Endometrial microvascular endothelial cells (primary cell): ENCODE data around the gene CELSR2. TPM values are rescaled to one million over a fixed set of nuclear protein-coding genes. Genes with fewer than 3 reads are reported as not detected.

Source experiments
- in situ Hi-C: cut with HindIII; loops from 2 replicates; pipeline ENCODE4 v1.10.0; 2017; ENCODE audit warnings: low sequenced_read_pairs, low pct_unique_long_range_greater_than_20kb; ENCODE audit errors: inconsistent ontology term
- total RNA-seq: library from RNA; depleted of rRNA; stranded (reverse); fragments of >200 nt; gene quantifications from one replicate; pipeline ENCODE4 v1.2.3, GENCODE V29; 2015; ENCODE audit errors: inconsistent ontology term

Gene CELSR2
- total RNA-seq, 1 donor from 2014 or later, result 0.37 TPM

DNA sequence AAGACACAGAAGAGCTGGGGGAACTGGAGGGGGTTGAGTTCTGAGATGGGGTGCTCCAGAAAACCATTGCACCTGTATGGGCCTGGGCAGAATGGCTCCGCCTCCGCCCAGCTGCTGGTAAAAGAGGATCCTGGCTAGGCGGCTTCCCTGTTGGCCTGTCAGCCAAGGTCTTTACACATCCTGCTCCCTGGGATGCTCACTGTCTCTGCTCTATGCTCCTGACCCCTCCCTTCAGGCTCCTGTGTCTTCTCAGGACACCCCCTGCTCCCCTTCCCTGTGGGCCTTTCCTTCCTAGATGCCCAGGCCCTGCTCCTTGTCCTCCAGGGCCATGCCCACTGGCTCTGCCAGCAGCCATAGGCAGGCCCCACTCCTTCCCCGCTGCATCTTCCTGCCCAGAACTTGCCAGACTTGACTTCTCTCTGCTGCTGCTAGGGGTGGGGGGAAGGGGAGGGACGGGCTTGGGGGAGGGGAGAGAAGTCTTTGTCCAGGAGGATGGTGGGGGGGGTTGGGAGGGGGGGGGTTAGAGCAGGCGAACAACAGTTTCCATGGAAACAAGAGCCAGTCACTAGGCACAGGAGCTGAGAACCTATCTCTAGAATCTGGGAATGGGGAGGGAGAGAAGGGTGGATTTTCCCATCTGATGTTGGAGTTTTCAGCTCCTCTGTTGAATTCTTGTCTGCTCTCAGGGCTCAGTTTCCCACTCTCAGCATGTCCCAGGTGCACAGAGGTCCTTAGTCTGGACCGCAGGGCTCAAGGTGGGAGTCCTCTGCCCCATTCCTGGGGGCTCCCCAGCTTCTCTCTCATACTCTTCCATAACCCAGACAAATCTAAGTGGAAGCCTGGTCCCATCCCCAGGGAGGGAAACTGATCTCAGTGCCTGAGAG is 10.6 kb downstream of the CELSR2 start:
- in situ Hi-C loops, result no loop called here

DNA sequence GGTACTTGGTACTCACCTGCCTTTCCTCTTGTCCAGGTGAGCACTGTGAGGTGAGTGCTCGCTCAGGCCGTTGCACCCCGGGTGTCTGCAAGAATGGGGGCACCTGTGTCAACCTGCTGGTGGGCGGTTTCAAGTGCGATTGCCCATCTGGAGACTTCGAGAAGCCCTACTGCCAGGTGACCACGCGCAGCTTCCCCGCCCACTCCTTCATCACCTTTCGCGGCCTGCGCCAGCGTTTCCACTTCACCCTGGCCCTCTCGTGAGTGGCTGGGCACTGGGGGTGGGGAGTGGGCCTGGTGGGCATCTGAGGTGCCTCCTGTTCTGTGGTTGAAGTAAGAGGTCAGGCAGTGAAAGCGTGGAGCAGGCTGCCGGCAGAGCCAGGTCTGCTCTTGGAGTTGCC is 11.7 kb downstream of the CELSR2 start:
- in situ Hi-C loops, result no loop called here

DNA sequence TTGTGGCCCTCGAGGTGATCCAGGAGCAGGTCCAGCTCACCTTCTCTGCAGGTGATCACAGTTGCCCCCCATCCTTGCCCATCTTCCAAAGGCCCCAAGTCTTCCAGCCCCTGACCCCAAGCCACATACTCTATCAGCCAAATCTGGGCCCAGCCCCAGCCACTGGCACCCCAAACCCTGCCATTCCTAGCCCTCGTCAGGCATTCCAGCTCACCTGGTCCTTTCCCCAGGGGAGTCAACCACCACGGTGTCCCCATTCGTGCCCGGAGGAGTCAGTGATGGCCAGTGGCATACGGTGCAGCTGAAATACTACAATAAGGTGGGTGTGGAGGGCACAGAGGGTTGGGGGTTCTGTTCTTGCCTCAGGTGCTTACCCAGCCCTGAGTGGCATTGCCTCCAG is 12.2 kb downstream of the CELSR2 start:
- in situ Hi-C loops, result no loop called here

DNA sequence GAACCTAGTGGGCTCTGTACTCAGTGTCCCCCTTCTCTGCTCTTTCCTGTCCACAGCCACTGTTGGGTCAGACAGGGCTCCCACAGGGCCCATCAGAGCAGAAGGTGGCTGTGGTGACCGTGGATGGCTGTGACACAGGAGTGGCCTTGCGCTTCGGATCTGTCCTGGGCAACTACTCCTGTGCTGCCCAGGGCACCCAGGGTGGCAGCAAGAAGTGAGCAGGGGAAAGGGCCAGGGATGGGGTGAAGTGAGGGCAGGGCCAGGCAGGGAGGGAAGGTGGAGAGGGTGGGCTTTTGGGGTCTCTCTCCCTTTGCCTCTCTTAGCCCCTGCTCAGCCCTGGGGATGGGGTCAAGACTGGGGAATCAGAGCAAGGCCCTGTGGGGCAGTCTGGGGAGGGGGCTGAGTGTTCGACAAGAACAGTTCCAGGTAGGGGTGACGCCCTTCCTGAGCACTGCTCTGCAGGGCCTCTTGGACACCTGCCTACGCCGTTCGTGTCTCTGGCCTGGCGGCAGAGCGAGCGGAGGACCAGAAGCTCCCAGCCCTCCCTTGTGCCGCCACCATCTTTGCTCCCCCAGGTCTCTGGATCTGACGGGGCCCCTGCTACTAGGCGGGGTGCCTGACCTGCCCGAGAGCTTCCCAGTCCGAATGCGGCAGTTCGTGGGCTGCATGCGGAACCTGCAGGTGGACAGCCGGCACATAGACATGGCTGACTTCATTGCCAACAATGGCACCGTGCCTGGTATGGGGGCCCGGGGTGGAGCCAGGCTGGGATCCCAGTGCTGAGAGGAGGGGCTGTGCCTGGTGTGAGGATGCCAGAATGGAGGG is 13.1 kb downstream of the CELSR2 start:
- in situ Hi-C loops, result no loop called here

DNA sequence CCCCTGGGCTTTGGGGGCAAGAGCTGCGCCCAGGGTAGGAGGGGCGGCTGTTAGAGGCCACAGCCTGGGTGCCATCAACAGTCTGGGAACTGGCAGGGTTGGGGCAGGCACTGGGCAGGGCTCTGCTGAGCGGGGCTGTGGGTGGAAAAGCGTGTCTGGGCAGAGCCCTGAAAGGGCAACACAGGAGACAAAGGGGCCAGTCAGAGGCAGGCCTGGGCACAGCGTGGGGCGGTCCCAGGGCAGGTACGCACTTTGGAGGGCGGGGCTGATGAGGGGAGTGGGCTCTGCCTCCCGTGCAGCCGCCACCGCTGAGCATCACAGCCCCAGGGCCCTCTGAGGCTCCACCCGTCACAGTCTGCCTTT is 13.9 kb downstream of the CELSR2 start:
- in situ Hi-C loops, result no loop called here

DNA sequence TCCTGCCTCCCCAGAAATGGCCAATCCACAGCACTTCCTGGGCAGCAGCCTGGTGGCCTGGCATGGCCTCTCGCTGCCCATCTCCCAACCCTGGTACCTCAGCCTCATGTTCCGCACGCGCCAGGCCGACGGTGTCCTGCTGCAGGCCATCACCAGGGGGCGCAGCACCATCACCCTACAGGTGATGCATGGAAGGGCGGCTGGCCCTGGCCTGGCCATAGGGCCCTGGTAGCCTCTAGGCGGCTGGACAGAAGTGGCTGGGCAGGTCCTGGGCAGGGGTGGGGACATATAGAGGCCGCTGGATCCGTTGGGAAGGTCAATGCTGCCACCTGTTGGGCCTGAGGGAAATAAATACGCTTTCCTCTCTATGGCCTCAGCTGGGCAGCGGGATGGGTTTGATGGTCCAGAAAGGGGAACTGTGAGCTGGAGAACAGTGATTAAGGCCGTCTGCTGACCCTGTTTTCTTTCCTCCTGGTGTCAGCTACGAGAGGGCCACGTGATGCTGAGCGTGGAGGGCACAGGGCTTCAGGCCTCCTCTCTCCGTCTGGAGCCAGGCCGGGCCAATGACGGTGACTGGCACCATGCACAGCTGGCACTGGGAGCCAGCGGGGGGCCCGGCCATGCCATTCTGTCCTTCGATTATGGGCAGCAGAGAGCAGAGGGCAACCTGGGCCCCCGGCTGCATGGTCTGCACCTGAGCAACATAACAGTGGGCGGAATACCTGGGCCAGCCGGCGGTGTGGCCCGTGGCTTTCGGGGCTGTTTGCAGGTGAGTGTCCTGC is 14.4 kb downstream of the CELSR2 start:
- in situ Hi-C loops, result no loop called here

DNA sequence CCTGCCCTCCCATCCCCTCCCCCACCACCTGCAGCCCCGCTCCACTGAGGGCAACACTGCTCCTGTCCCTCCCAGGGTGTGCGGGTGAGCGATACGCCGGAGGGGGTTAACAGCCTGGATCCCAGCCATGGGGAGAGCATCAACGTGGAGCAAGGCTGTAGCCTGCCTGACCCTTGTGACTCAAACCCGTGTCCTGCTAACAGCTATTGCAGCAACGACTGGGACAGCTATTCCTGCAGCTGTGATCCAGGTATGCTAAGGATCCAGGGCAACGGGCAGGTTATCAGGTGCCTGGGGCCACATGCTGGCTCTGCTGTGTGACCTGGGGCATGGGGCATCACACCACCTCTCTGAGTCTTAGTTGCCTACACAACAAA is 15.0 kb downstream of the CELSR2 start:
- in situ Hi-C loops, result no loop called here

DNA sequence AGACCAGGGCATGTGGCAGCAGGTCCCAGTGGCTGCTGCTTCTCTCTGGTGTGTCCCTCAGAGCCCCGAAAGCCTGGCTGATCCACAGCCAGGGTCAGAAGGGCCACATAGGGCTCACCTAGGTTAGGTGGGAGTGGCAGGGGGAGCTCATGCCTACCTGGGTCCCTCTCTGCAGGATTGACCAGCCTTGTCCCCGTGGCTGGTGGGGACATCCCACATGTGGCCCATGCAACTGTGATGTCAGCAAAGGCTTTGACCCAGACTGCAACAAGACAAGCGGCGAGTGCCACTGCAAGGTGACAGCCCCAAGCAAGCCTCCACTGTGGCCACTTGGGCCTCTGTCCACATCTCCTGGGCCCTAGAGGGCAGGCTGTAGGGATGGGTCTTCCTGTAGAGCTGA is 15.7 kb downstream of the CELSR2 start:
- in situ Hi-C loops, result no loop called here

DNA sequence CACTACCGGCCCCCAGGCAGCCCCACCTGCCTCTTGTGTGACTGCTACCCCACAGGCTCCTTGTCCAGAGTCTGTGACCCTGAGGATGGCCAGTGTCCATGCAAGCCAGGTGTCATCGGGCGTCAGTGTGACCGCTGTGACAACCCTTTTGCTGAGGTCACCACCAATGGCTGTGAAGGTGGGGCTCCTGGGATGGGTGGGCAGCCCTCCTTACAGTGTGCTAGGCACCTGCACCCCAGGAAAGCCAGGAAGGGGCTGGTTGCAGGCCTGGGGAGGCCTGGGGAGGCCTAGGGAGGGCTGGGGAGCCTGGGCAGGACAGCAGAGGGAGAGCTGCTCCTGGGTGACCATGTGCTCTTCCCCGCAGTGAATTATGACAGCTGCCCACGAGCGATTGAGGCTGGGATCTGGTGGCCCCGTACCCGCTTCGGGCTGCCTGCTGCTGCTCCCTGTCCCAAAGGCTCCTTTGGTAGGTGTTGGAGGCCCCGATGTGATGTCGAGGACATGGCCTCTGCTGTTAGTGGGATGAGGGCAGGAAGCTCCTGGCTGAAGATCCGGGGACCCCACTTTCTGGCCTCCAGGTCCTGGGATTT is 16.5 kb downstream of the CELSR2 start:
- in situ Hi-C loops, result no loop called here

DNA sequence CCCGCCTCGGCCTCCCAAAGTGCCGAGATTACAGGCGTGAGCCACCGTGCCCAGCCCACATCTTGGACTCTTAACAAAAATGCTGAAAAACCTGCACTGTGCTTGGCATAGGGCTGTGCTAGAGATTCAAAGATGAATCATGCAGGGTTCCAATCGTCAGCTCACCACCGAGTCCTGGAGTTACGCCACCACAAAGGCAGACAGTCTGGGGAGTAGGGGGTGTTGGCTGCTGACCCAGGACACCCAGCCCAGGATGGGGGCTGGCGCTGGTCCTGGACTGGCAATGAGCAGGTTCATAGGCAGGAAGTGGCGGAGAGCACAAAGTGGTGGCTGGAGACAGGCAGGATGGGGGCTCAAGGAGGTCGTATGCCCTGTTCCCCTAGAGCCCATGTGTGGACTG is 17.6 kb downstream of the CELSR2 start:
- in situ Hi-C loops, result no loop called here

DNA sequence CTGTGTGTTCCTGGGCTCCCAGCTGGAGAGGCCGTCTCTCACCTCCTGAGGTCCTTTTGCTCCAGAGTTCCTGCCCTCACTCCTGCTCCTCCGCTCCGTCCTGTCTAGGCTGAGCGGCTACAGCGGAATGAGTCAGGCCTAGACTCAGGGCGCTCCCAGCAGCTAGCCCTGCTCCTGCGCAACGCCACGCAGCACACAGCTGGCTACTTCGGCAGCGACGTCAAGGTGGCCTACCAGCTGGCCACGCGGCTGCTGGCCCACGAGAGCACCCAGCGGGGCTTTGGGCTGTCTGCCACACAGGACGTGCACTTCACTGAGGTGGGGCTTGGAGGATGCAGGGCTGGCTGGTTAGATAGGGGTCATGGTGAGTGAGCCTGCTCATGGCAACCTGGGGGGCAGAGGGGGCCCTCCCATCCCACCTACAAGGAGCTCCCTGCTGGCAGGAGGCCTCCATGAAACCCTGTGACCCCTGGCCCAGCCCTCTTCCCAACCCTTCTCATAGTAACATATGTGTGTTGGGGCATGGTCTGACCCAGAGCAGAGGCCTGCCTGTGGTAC is 18.5 kb downstream of the CELSR2 start:
- in situ Hi-C loops, result no loop called here

DNA sequence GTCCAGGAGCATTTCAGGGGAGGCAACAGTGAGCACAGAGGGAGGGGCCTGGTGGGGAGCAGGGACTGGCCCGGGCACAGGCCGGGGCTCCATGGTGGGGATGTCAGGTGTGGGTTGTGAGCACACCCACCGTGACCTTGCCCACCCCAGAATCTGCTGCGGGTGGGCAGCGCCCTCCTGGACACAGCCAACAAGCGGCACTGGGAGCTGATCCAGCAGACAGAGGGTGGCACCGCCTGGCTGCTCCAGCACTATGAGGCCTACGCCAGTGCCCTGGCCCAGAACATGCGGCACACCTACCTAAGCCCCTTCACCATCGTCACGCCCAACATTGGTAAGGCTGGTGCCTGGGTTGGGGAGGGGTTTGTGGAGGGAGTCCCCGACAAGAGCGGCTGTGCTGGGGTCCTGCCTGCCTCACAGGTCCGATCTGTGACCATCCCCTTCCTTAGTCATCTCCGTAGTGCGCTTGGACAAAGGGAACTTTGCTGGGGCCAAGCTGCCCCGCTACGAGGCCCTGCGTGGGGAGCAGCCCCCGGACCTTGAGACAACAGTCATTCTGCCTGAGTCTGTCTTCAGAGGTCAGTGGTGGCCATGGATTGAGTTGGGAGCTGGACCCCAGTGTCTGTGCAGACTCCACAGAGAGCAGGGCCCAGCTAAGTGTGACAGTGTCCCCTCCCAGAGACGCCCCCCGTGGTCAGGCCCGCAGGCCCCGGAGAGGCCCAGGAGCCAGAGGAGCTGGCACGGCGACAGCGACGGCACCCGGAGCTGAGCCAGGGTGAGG is 19.3 kb downstream of the CELSR2 start:
- in situ Hi-C loops, result no loop called here

DNA sequence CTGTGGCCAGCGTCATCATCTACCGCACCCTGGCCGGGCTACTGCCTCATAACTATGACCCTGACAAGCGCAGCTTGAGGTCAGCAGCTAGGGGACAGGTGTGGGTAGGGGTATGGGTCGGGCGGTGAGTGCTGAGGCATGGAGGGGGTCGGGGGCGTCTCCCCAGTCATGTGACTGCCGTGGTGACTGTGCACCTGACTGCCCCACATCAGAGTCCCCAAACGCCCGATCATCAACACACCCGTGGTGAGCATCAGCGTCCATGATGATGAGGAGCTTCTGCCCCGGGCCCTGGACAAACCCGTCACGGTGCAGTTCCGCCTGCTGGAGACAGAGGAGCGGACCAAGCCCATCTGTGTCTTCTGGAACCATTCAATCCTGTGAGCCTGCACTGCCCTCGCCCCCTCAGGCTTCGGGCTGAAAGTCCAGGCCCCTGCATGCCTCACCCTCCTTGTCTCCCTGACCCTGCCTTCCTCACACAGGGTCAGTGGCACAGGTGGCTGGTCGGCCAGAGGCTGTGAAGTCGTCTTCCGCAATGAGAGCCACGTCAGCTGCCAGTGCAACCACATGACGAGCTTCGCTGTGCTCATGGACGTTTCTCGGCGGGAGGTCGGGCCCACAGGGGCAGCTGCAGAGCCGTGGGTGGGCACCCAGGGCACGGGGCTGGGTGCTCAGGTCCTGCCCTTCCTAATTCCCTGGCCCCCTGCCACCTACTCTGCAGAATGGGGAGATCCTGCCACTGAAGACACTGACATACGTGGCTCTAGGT is 20.1 kb downstream of the CELSR2 start:
- in situ Hi-C loops, result no loop called here

DNA sequence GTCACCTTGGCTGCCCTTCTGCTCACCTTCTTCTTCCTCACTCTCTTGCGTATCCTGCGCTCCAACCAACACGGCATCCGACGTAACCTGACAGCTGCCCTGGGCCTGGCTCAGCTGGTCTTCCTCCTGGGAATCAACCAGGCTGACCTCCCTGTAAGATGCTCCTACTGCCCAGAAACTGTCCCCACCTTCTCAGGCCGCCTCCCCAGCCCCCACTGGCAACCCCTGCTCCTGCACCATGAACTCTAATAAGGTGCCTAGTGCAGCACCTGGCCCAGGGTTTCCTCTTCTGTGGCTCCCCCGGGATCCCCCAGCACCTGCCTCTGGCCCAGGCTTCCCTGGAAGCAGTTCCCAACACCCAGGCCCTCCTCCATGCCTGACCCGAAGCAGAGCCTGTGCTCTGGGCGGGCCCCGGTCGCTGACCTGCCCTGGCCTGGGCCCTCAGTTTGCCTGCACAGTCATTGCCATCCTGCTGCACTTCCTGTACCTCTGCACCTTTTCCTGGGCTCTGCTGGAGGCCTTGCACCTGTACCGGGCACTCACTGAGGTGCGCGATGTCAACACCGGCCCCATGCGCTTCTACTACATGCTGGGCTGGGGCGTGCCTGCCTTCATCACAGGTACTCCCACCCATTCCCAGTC is 20.8 kb downstream of the CELSR2 start:
- in situ Hi-C loops, result no loop called here

DNA sequence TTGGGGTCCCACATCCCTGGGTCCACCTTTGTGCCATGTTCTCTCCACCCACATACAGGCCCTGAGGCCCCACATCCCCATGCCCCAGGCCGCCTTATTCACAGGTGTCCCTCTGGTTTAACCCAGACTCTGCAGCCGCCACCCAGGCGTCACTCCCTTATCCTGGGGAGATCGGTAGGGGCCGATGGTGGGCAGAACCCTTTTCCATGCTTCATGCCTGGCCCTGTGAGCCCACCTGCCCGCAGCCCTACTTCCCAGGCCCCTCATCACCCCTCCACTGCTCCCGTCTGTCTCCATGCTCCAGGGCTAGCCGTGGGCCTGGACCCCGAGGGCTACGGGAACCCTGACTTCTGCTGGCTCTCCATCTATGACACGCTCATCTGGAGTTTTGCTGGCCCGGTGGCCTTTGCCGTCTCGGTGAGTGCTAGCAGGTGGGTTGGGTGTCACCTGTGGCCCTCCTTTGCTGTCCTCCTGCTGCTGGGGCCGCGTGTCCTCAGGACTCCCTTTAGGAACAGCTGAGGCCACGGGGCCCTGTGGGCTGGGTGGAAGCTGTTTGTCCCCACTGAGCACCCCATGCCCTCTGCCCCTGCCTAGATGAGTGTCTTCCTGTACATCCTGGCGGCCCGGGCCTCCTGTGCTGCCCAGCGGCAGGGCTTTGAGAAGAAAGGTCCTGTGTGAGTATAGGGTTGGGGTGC is 21.4 kb downstream of the CELSR2 start:
- in situ Hi-C loops, result no loop called here

DNA sequence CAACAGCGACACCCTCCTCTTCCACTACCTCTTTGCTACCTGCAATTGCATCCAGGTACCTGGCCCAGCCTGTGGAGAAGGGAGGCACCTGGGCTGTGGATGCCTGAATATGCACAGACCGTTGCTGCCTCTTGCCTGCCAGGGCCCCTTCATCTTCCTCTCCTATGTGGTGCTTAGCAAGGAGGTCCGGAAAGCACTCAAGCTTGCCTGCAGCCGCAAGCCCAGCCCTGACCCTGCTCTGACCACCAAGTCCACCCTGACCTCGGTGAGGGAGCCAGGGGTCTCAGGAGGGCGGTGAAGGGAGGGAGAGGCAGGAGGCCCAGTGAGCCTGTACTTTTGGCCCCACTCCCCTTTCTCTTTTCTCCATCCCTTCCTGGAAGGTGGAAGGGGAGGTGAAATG is 22.1 kb downstream of the CELSR2 start:
- in situ Hi-C loops, result no loop called here
